ENCODE results near the gene KISS1R.
"Not testable (repeated sequence)": the region's sequence is repeated elsewhere in the genome, so short reads cannot be mapped to it uniquely, and the experiment has no call there.

KISS1R gene

GRCh38 chr19:882871-883497 lies 34.1 kb upstream of the KISS1R start:
- DNase-seq, result no peak

GRCh38 chr19:883661-884211 lies 33.4 kb upstream of the KISS1R start:
- DNase-seq, result no peak

GRCh38 chr19:884420-885211 lies 32.5 kb upstream of the KISS1R start:
- no peak for DNase-seq

- DNase-seq, result no peak
These were observed 31.5 kb upstream of the KISS1R start for GRCh38 chr19:885536-886224.

- no peak for DNase-seq
These were observed 30.1 kb upstream of the KISS1R start for GRCh38 chr19:887072-887471.

- no peak for DNase-seq
These were observed 29.5 kb upstream of the KISS1R start for GRCh38 chr19:887599-887998.

- no peak for DNase-seq
These were observed 28.4 kb upstream of the KISS1R start for GRCh38 chr19:888581-889385.

- no peak for DNase-seq
These were observed 27.4 kb upstream of the KISS1R start for GRCh38 chr19:889662-890295.

GRCh38 chr19:890831-891230 lies 26.3 kb upstream of the KISS1R start:
- DNase-seq, result no peak

- not testable (repeated sequence) for DNase-seq
These were observed 25.5 kb upstream of the KISS1R start for GRCh38 chr19:891421-892200.

GRCh38 chr19:892243-892893 lies 24.8 kb upstream of the KISS1R start:
- peak in 1 of 2 experiments; percentile 22 for DNase-seq

GRCh38 chr19:892894-893689 lies 24.0 kb upstream of the KISS1R start, which contains the start of the genes MED16 and RNU6-9:
TSS of gene MED16 (minus strand) at chr19:893187. CDS start at chr19:891131, 2,056 bp downstream.
TSS of gene RNU6-9 (plus strand) at chr19:893484.
- DNase-seq, result peak; percentile 56 to 88

GRCh38 chr19:896434-896833 lies 20.7 kb upstream of the KISS1R start:
- no peak for DNase-seq

- DNase-seq, result no peak
These were observed 20.1 kb upstream of the KISS1R start for GRCh38 chr19:896999-897398.

- no peak for DNase-seq
These were observed 19.6 kb upstream of the KISS1R start for GRCh38 chr19:897442-898039.

- no peak for DNase-seq
These were observed 18.5 kb upstream of the KISS1R start for GRCh38 chr19:898663-899062.

GRCh38 chr19:899336-900042 lies 17.6 kb upstream of the KISS1R start:
- DNase-seq, result no peak

- no peak for DNase-seq
These were observed 17.2 kb upstream of the KISS1R start for GRCh38 chr19:900043-900301.

Measured in SW 1271 (cell line).